ENCODE data around the gene FOXJ3. TPM values are rescaled to one million over a fixed set of nuclear protein-coding genes. Genes with fewer than 3 reads are reported as not detected.

Gene FOXJ3
- polyA plus RNA-seq, 3 donors = 38.8 to 48.9 (median 45.6) TPM

DNA sequence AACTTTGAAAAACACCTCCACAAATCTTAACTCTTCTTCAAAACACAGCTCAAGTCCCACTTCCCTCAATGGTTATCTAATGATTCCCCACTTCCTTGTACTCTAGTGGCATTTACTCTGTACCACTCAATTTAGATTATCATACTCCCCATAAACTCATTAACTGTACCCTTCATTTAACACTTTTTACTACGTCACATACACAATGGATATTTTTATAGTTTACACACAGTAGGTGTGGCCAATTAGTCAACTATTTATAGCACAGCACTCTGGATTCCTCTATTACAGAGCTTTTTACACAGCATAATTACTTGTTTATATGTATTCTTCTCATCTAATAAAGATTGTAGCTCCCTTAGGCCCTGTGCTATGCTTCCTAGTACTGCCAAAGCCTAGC, 62.1 kb downstream of the FOXJ3 start:
- no peak for DNase-seq (ENCODE audit: extremely low read depth in 1 of 11, low read depth in 9 of 11, low spot score in 4 of 11)

DNA sequence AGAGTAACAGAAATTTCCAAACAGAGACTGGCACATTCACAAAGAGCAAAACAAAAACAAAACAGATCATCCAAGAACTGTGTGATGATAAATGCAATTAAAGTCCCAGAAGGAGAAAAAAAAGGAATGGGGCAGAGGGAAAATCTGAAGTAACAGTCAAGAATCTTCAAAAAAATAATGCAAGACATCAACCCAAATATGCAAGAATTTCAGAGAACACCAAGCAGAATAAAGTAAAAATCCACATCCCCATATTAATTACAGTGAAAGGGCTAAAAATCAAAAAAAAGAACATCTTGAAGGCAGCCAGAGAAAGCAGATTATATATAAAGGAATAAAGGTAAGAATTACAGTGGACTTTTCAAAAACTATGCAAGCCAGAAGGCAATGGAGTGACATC, 67.1 kb downstream of the FOXJ3 start:
- no peak for DNase-seq (ENCODE audit: extremely low read depth in 1 of 11, low read depth in 9 of 11, low spot score in 4 of 11)

DNA sequence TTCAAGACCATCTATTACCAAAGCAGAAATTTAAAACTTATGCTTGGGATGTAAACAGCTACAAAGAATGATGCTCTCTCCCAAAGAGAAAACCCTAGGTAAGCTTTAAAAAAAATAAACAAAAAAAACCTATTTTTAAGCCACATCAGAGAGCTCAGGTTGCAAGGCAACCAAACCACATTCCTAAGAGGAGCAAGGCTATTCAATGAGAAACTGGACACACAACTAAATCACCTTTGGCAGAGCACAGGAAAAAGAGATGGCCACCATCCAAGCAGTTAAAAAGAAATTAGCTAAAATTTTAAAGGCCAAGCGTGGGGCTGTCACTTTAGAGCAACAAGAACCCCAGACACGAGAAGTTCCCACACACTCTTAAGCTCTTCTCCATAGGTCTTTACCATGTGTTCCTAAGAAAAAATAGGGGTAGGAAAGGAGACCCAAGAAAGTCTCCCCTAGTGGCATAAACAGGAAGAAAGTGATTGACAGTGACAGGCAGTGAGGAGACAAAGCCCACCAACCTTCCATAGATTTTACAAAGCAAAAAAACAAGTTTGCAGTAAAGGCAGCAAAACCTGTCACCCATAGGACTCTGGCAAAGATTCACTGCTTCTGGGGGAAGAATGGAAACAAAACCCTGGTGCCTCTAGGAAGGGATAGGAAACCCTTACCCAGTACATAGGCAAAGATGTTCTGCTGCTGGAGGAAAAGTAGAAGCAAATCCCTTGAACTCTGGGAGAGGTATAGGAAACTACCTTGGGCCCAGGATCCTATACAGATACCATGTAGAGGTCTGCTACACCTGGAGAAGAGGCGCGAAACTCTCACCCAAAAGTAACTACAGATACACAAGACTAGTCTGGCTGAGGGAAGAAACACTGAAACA, 68.5 kb downstream of the FOXJ3 start:
- DNase-seq (ENCODE audit: extremely low read depth in 1 of 11, low read depth in 9 of 11, low spot score in 4 of 11) = peak in 1 of 11 donors; percentile 24

DNA sequence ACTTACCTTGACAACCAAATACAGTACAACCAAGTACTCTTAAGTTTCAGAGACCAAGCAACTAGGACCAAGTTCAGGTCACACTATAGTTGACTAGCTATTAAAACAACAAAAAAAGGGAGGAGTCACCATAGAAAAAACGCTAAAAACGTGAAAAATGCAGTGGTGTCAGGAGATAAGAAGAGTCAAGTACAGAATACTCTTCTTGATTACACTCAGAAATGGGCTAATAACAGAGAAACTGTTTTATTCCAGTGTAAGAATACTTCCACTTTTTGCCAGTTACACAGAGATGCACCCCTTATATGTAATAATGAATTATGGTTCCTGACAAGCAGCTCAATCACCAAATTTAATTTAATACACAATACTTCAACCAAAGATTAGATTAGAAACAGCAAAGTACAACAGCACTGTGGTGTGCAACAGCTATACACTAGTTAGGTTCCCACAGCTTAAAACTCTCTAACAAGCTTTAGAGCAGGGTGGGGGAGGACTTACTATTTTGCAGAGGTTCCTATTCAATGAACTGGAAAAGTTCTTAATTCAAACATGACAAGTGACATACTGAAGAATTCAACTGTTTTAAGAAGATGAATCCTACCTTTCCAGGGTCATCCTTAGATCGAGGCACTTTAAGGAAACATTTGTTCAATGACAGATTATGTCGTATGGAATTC, 70.4 kb downstream of the FOXJ3 start:
- DNase-seq (ENCODE audit: extremely low read depth in 1 of 11, low read depth in 9 of 11, low spot score in 4 of 11) = no peak

DNA sequence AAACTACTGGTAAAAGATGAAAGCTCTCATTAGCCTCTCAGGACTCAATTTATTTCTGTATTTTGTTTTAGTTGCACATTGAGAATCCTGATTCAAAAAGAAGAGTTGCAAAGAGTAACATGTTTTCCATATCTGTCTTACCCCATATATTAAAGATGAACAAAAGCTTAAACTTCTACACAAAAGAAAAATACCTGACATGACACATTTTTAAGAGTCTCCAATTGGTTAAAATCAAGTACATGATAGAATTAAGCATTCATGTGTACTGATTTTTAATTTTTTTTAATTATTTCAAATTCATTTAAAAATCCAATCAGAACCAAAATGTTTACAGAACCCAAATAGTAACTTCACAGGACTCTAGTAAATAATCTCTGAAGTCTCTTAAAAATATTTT, 72.0 kb downstream of the FOXJ3 start:
- no peak for DNase-seq (ENCODE audit: extremely low read depth in 1 of 11, low read depth in 9 of 11, low spot score in 4 of 11)

DNA sequence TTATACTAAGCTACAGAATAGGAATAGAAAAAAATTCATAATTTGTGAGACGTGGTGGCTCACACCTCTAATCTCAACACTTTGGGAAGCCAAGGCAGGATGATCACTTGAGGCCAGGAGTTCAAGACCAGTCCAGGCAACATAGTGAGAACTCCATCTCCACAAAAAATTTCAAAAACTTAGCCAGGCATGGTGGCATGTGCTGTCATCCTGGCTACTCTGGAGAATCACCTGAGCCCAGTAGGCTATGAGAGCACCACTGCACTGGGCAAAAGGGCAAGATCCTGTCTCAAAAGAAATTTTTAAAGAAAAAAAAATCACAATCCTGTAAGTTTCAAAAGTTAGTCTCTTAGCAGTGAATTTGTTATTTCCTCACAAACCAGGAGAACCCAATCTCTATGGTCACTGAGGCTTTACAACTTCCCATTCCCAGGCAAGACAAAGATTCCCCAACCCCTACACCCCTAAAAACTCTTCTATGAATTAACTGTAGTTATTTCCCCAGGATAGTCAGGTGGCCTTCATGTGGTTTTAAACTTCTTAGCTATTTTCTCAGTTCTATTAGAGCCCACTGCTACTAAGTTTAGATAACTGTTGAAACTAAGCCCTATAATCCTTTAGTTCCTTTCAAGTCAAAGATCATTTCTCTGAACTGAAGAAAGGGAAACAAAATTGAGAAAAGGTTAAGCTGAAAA, 74.5 kb downstream of the FOXJ3 start:
- no peak for DNase-seq (ENCODE audit: extremely low read depth in 1 of 11, low read depth in 9 of 11, low spot score in 4 of 11)

DNA sequence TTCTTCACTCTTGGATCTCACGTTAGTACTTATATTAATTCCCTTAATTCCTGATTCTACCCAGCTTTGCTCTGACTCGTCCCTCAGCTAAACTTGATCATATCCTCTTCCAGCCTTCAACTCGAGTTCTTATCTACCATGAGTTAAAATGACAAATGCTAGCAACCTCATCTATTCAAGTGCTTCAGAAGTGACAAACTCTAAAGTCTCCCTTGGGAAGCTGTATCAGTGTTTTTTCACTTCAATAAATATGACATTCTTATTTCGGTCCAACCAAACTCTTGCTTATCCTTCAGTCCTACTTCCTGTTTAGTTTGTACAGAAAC, 75.3 kb downstream of the FOXJ3 start:
- no peak for DNase-seq (ENCODE audit: extremely low read depth in 1 of 11, low read depth in 9 of 11, low spot score in 4 of 11)

DNA sequence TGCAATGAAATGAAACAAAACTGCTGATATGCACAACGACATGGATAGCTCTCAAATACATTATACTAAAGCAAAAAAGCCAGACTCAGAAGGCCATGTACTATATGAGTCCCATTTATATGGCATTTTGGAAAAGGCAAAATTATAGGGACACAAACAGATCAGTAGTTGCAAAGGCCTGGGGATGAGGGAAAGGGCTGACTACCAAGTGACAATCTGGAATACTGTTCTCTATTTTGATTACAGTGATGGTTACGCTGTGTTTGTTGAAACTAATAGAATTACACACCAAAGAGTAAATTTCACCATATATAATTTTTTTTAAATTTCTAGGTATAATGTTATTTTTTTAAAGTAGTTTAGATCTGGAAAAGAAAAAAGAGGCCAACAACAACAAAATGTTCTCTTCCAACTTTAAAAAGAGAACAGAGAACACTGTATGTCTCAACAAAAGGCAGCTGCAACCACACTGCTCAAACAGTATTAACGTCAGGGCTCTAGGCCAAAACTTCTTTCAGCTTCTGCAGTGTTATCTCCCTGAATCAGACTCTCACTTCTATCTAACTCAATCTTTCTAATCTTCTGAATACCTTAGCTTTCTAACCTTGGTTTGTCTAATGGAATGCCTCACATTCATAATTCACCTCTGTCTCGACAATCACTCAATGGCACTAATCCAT, 75.8 kb downstream of the FOXJ3 start:
- peak in 3 of 11 donors; percentile 11 to 36 (median 27) for DNase-seq (ENCODE audit: extremely low read depth in 1 of 11, low read depth in 9 of 11, low spot score in 4 of 11)

DNA sequence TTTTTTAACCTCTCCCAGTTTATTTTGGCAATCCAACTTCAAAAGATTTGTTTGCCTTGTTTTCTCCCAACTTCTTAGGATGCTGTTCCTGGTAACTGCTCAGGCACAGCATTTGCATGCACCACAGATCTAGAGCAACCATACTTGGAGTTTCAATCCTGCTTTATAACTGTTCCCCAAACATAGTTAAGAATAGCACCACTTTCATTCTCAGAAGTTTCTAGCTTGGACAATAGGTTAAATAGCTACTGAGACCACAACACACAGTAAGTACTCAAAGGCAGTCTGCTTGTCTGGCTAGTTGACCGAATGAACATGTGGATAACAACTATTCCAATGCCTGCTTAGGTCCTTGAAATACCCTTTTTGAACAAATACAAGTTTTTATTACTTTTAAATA, 76.8 kb downstream of the FOXJ3 start:
- no peak for DNase-seq (ENCODE audit: extremely low read depth in 1 of 11, low read depth in 9 of 11, low spot score in 4 of 11)

DNA sequence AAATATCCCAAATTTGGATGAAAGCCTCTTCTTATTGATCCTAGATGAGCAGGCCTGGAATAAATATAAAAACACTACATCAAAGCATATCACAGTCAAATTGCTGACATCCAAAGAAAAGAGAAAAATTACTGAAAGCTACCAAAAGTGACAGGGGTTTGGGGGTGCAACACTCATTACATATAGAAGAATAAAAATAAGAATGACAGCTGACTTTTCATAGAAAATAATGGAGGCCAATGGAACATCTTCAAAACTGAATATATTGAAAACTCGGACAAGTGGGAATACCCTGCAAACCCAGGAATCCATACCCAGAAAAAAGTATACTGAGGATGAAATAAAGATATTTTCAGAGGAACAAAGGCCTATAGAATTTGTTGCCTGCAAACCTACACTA, 84.0 kb downstream of the FOXJ3 start:
- DNase-seq (ENCODE audit: extremely low read depth in 1 of 11, low read depth in 9 of 11, low spot score in 4 of 11) = no peak

DNA sequence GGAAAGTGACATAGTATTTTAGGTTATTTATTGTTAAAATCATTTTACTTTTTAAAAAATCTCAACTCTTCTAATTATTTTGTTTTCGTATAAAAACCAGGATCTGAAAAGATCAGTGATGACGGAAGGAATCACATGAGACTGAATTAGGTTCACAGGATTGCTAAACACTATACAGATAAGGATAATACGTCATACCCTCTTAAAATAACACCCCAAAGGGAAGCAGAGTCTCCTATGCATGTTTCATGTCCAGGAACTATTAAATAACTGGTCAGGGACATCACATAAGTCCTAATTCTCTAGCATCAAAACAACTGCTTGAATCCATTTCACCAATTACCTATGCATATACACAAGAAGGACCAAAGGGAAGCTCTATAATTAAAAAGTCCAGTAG, 84.9 kb downstream of the FOXJ3 start:
- no peak for DNase-seq (ENCODE audit: extremely low read depth in 1 of 11, low read depth in 9 of 11, low spot score in 4 of 11)

DNA sequence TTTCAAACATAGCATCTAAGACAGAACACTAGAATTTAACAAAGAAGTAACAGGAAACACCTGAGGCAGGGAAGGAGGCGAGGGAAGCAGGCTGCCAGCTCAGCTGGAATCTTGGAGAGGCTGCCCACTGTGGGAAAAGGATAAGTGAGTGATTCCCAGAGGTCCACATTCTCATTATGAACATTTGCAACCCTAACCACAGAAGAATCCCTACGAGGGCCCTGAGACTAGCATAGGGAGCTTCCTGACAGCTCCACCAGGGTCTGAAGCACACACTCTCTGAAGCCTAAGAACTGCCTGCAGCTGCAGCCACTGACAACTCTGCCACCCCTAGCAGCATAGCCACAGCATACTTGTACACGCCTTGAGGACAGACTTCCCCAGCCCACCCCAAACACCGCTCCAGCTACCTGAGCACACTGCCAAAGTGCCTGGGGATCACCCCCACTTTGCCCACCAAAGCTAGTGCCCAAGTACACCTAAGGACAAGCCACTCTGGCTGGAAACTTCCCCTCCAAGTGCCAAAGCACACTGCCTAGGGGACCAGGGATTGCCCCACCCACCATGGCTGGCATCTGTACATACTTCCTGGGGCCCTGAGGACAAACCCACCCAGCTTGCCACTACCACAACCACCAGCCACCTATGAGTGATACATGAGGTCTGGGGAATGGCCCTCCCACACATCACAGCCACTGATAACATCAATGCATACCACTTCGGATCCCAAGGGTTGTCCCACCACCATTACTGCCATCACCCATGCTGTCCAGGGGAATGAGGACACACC, 93.9 kb downstream of the FOXJ3 start:
- DNase-seq (ENCODE audit: extremely low read depth in 1 of 11, low read depth in 9 of 11, low spot score in 4 of 11) = no peak

DNA sequence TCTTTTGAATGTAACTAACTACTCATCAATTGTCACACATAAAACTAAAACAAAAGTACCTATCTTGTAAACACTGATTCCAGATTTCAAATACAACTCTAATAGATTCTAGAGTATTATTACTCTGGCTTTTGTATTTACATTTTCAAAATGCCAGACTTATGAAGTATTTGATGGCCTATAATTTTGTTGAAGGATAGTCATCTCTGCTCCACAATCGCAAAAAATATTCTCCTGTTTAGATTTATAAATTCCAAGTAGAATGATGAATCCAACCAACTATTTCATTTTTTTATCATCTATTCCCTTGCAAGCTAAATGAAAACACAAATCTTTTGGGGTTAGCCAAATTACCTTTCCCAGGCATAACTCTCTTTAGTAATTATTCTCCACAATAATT, 95.5 kb downstream of the FOXJ3 start:
- DNase-seq (ENCODE audit: extremely low read depth in 1 of 11, low read depth in 9 of 11, low spot score in 4 of 11) = no peak

DNA sequence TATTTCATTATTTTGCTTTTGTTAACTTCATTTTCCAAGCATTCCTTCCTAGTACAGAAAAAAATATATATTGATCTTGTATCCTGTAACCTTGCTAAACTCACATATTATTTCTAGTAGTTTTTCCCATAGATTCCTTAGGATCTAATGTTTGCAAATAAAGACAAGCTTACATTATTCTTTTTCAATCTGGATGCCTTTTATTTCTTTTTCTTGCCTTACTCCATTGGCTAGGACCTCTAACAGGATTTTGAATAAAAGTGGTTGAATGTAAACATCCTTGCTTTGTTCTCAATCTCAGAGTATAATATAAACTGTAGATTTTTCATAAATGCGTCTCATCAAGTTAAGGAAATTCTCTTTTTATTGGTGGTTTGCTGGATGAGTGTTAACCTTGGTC, 96.0 kb downstream of the FOXJ3 start:
- no peak for DNase-seq (ENCODE audit: extremely low read depth in 1 of 11, low read depth in 9 of 11, low spot score in 4 of 11)

DNA sequence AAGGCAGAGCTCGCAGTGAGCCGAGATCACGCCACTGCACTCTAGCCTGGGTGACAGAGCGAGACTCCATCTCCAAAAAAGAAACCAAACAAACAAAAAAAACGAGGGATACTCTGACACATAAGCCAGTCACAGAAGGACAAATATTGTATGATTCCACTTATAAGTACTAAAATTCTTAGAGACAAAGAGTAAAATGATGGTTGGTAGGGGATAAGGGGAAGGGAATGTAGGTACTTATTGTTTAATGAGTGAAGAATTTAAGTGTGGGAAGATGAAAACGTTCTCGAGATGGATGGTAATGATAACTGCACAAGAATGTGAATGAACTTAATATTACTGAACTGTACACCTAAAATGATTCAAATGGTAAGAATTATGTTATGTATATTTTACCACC, 103.8 kb downstream of the FOXJ3 start:
- no peak for DNase-seq (ENCODE audit: extremely low read depth in 1 of 11, low read depth in 9 of 11, low spot score in 4 of 11)

DNA sequence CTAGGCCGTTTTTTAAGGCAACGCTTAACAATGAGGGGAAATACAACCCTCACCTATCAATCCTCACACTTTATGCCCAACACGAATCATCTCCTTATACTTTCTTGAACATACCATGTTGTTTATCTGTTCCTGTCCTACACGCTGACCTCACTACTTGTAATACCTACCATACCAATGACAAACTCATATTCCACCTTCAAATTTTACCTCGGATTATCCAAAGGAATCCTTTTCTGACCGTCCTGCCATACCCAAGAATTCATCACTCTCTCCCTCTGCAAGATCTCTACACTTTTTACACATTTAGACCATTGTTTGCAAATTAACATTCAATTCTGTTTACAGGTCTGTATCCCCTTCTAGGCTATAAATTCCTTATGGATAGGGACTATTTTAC, 106.1 kb downstream of the FOXJ3 start:
- DNase-seq (ENCODE audit: extremely low read depth in 1 of 11, low read depth in 9 of 11, low spot score in 4 of 11) = no peak

DNA sequence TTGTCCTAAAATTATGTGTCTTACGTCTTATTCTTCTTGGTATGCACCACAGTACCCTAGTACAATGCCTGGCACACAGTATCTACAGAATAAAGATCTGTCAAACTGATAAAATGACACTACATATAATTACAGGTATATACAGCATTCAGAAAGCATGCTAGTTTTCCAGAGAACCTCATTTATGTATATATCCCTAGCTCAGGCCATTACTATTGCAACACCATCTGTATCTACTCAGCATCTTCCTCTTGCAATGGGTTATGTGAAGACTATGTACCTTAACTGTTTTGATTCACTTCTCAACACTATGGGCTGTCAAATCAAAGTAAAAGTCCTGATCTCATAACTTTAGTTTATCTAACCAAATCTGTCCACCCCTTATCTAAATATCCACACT, 112.0 kb downstream of the FOXJ3 start:
- no peak for DNase-seq (ENCODE audit: extremely low read depth in 1 of 11, low read depth in 9 of 11, low spot score in 4 of 11)

DNA sequence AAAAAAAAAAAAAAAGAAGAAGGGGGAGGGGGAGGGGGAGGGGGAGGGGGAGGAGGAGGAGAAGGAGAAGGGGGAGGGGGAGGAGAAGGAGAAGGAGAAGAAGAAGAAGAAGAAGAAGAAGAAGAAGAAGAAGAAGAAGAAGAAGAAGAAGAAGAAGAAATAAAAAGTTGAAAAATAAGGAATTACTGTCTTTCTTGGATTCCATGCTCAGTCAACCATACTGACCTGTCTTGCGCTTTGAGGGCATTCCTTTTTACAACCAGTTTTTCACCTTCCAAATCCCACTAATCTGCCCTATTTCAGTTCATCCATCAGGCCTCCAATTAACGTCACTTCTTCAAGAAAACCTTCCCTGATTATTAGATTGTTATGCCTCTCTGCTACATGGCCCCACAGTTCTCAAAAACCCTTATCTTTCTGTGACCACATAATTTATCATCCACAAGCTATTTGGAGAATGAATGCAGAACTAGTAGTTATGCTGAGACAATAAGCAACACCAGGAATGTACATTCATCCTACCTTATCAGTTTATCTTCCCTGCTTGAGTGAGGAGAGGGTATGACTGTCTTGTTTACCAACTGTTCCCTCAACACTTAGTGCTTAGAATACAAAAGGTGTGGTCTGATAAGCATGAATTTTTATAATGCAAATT, 113.0 kb downstream of the FOXJ3 start:
- no peak for DNase-seq (ENCODE audit: extremely low read depth in 1 of 11, low read depth in 9 of 11, low spot score in 4 of 11)
